GM12891 (cell line): ENCODE measurements around the gene XRCC2.

ENCODE experiments used
- POLR2A ChIP-seq: IDR thresholded peaks from 2 replicates; pipeline ENCODE4 v1.6.1; 2011; ENCODE audit warnings: low read depth, low read length, control low read depth
- POLR2AphosphoS5 ChIP-seq: IDR thresholded peaks from 2 replicates; pipeline ENCODE4 v1.6.1; 2011; ENCODE audit warnings: low read depth, low read length, control low read depth
- SPI1 ChIP-seq: IDR thresholded peaks from 2 replicates; pipeline ENCODE4 v1.6.1; 2011; ENCODE audit warnings: low read depth, low read length, control low read depth

DNA sequence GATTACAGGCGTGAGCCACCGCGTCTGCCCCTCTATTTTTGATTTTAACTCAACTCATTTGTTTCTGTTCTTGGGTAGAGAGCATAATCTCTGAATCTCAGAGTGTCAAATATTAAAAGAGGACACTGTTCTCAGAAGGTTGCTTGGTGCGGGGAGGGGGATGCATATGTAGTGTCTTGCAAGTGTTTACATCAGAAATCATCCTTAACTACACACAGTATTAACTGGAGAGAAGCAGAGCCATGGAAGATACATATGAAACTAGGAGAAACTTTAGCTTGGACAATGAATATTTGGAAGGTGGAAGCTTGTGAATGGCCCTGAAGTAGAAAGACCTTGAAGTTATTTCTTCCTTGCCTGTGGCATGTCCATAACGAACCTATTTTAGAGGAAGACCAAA is 57.5 kb downstream of the XRCC2 start:
- TF ChIP-seq POLR2A (no peak), SPI1 (no peak), POLR2AphosphoS5 (no peak)
